Stimulated activated CD8-positive, alpha-beta memory T cell treated with anti-CD3 and anti-CD28 coated beads, Interleukin-7, amount 100 ng/mL, for 4 hours (primary cell): ENCODE measurements around the gene IL1R2.
"Not testable (repeated sequence)": the region's sequence is repeated elsewhere in the genome, so short reads cannot be mapped to it uniquely, and the experiment has no call there.

Experiments
- DNase-seq, 2 donors: peaks; one replicate each; pipeline ENCODE4 v3.0.0-alpha.2; 2020; ENCODE audit warnings: low read depth in 2 of 2

Gene IL1R2

GRCh38 chr2:101998896-101999789 lies 7.4 kb downstream of the IL1R2 start:
- no peak for DNase-seq

GRCh38 chr2:102000012-102000411 lies 8.3 kb downstream of the IL1R2 start:
- no peak for DNase-seq

- DNase-seq: no peak
Measured at GRCh38 chr2:102000813-102001766, 9.3 kb downstream of the IL1R2 start.

- DNase-seq: no peak
Measured at GRCh38 chr2:102001767-102002142, 10.0 kb downstream of the IL1R2 start.

- DNase-seq: no peak
Measured at GRCh38 chr2:102002228-102002627, 10.5 kb downstream of the IL1R2 start.

- DNase-seq: not testable (repeated sequence)
Measured at GRCh38 chr2:102002909-102003308, 11.1 kb downstream of the IL1R2 start.

- DNase-seq: no peak
Measured at GRCh38 chr2:102003696-102004095, 11.9 kb downstream of the IL1R2 start.

GRCh38 chr2:102004581-102004980 lies 12.8 kb downstream of the IL1R2 start:
- DNase-seq: no peak

- DNase-seq: no peak
Measured at GRCh38 chr2:102005449-102005848, 13.7 kb downstream of the IL1R2 start.

- no peak for DNase-seq
Measured at GRCh38 chr2:102005989-102006885, 14.5 kb downstream of the IL1R2 start.

GRCh38 chr2:102006886-102007278 lies 15.1 kb downstream of the IL1R2 start:
- DNase-seq: no peak

GRCh38 chr2:102008490-102008889 lies 16.7 kb downstream of the IL1R2 start:
- DNase-seq: no peak

- no peak for DNase-seq
Measured at GRCh38 chr2:102009557-102009956, 17.8 kb downstream of the IL1R2 start.

GRCh38 chr2:102010902-102011301 lies 19.1 kb downstream of the IL1R2 start:
- no peak for DNase-seq

- DNase-seq: no peak
Measured at GRCh38 chr2:102012061-102012614, 20.4 kb downstream of the IL1R2 start.

- no peak for DNase-seq
Measured at GRCh38 chr2:102013206-102014040, 21.7 kb downstream of the IL1R2 start.

GRCh38 chr2:102014041-102014345 lies 22.2 kb downstream of the IL1R2 start:
- no peak for DNase-seq

- DNase-seq: no peak
Measured at GRCh38 chr2:102015399-102015798, 23.6 kb downstream of the IL1R2 start.

GRCh38 chr2:102016399-102016955 lies 24.7 kb downstream of the IL1R2 start:
- no peak for DNase-seq

- no peak for DNase-seq
Measured at GRCh38 chr2:102018823-102019445, 27.2 kb downstream of the IL1R2 start.
